ENCODE results near the gene PBX1. TPM values are rescaled to one million over a fixed set of nuclear protein-coding genes. Genes with fewer than 3 reads are reported as not detected.

The PBX1 gene
- total and polyA plus RNA-seq, 10 of the 15 experiments (the other 5 are each of a cell fraction or from before 2014, with no cell fraction given) = 0.05 to 0.28 (median 0.11) TPM; not detected in 5

DNA sequence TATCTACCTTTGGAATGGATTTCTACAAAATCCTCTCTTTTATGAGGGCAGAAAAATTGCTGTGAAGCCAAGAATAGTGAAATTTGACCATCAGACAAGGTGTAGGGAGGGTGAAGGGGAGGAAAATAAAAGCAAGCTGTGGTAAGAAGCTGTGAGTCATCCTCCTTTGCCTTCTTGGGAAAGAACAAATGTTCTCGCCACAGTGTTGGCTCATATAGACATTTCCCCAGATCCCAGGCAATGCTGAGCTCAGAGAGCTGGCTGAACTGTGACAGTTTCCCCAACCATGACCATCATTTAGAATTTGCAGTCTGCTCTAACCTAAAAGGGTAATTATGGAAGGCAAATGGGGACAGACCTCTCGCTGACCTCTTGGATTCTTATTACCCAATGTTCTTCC, 235.4 kb downstream of the PBX1 start:
- intact Hi-C loops (cut with micrococcal nuclease; ENCODE audit: unreplicated experiment) (no loop called here), in situ Hi-C loops (cut with MboI) (no loop called here)
- Histone ChIP-seq H3K36me3 (ENCODE audit: control insufficient read depth in 2 of 2, insufficient read depth in 2 of 2, low read length in 1 of 2) (no peaks in the 10 kb centered on the region), H3K9me3 (replicated peaks; ENCODE audit: control insufficient read depth, insufficient read depth, low read length) (no peaks in the 10 kb centered on the region), H3K27ac (ENCODE audit: control insufficient read depth, insufficient read depth) (no peak overlapping the region), H3K79me2 (ENCODE audit: control insufficient read depth, insufficient read depth, low read length) (no peaks in the 10 kb centered on the region), H3K9ac (ENCODE audit: control insufficient read depth, insufficient read depth, low read length) (no peak overlapping the region), H2AFZ (ENCODE audit: control insufficient read depth, low read depth, low read length) (no peak overlapping the region), H3K4me2 (ENCODE audit: control insufficient read depth, insufficient read depth) (no peak overlapping the region), H3K27me3 (replicated peaks in 1 of 2; ENCODE audit: control insufficient read depth in 2 of 2, insufficient read depth in 2 of 2, low read length in 1 of 2) (0 out of 4 replicates have a peak, but pooled peaks cover 0 to 2% of the 10 kb centered on the region in 2 experiments), H3K4me3 (no peak overlapping the region), H4K20me1 (ENCODE audit: control insufficient read depth, insufficient read depth) (no peaks in the 10 kb centered on the region), H3K4me1 (ENCODE audit: control insufficient read depth, insufficient read depth, low read length) (no peaks in the 10 kb centered on the region)
- ChIA-PET CTCF (interaction anchor here (1.0 to 3.3 kb wide), 2 partner anchors 7 to 10 kb away, joined by 4 to 24 read pairs; no protein-coding TSS in a partner anchor), RAD21 (ENCODE audit: unreplicated experiment) (no interaction called here), POLR2A (no interaction called here), SMC1A (ENCODE audit: uncharacterized antibody, unreplicated experiment) (interaction anchor here (0.7 kb wide), 1 partner anchor 254 kb away, joined by 3 read pairs; no protein-coding TSS in a partner anchor)
- ATAC-seq = no peak
- WGBS (ENCODE audit: insufficient coverage, insufficient replicate concordance, low lambda C conversion rate, missing lambda C conversion rate) = 17% methylated on average over 2 of the region's 2 CpGs
- DNase-seq (ENCODE audit: low read depth, low spot score) = no peak
- FAIRE-seq = no peak
- BruUV-seq (replicated peaks) = no TSS peak
- TF ChIP-seq EZH2 (IDR thresholded peaks at IDR 0.05; ENCODE audit: borderline replicate concordance, control insufficient read depth, low read depth, low read length) (no peak), MEF2B (IDR thresholded peaks at IDR 0.05; ENCODE audit: partially characterized antibody, poor library complexity, severe bottlenecking) (no peak), NFIC (IDR thresholded peaks at IDR 0.05; ENCODE audit: low read depth, low read length) (no peak), TAF1 (IDR thresholded peaks at IDR 0.05; ENCODE audit: borderline replicate concordance, low read depth, low read length) (no peak), POLR2A (IDR thresholded peaks at IDR 0.05; ENCODE audit: low read depth, low read length) (no peak), WRNIP1 (IDR thresholded peaks at IDR 0.05; ENCODE audit: borderline replicate concordance, low read depth, low read length) (no peak), SUPT20H (IDR thresholded peaks at IDR 0.05; ENCODE audit: borderline replicate concordance, control insufficient read depth, low read depth, low read length) (no peak), SIN3A (IDR thresholded peaks at IDR 0.05; ENCODE audit: low read depth, low read length) (no peak), CBFB (IDR thresholded peaks at IDR 0.05; ENCODE audit: low read depth) (no peak), EP300 (IDR thresholded peaks at IDR 0.05; ENCODE audit: borderline replicate concordance in 1 of 2, control insufficient read depth in 1 of 2, low read depth in 2 of 2, low read length in 2 of 2) (no peak), RB1 (IDR thresholded peaks at IDR 0.05; ENCODE audit: borderline replicate concordance) (no peak), DPF2 (IDR thresholded peaks at IDR 0.05) (no peak), CBX3 (IDR thresholded peaks at IDR 0.05; ENCODE audit: borderline replicate concordance, low read depth) (no peak)
- TF ChIP-seq, protein P1, sequence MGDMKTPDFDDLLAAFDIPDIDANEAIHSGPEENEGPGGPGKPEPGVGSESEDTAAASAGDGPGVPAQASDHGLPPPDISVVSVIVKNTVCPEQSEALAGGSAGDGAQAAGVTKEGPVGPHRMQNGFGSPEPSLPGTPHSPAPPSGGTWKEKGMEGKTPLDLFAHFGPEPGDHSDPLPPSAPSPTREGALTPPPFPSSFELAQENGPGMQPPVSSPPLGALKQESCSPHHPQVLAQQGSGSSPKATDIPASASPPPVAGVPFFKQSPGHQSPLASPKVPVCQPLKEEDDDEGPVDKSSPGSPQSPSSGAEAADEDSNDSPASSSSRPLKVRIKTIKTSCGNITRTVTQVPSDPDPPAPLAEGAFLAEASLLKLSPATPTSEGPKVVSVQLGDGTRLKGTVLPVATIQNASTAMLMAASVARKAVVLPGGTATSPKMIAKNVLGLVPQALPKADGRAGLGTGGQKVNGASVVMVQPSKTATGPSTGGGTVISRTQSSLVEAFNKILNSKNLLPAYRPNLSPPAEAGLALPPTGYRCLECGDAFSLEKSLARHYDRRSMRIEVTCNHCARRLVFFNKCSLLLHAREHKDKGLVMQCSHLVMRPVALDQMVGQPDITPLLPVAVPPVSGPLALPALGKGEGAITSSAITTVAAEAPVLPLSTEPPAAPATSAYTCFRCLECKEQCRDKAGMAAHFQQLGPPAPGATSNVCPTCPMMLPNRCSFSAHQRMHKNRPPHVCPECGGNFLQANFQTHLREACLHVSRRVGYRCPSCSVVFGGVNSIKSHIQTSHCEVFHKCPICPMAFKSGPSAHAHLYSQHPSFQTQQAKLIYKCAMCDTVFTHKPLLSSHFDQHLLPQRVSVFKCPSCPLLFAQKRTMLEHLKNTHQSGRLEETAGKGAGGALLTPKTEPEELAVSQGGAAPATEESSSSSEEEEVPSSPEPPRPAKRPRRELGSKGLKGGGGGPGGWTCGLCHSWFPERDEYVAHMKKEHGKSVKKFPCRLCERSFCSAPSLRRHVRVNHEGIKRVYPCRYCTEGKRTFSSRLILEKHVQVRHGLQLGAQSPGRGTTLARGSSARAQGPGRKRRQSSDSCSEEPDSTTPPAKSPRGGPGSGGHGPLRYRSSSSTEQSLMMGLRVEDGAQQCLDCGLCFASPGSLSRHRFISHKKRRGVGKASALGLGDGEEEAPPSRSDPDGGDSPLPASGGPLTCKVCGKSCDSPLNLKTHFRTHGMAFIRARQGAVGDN (IDR thresholded peaks at IDR 0.05) = no peak
- TF ChIP-seq, protein P2, sequence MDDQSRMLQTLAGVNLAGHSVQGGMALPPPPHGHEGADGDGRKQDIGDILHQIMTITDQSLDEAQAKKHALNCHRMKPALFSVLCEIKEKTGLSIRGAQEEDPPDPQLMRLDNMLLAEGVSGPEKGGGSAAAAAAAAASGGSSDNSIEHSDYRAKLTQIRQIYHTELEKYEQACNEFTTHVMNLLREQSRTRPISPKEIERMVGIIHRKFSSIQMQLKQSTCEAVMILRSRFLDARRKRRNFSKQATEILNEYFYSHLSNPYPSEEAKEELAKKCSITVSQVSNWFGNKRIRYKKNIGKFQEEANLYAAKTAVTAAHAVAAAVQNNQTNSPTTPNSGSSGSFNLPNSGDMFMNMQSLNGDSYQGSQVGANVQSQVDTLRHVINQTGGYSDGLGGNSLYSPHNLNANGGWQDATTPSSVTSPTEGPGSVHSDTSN (IDR thresholded peaks at IDR 0.05; ENCODE audit: insufficient replicate concordance, low read depth, low read length) = no peak
- TF ChIP-seq, protein P3, sequence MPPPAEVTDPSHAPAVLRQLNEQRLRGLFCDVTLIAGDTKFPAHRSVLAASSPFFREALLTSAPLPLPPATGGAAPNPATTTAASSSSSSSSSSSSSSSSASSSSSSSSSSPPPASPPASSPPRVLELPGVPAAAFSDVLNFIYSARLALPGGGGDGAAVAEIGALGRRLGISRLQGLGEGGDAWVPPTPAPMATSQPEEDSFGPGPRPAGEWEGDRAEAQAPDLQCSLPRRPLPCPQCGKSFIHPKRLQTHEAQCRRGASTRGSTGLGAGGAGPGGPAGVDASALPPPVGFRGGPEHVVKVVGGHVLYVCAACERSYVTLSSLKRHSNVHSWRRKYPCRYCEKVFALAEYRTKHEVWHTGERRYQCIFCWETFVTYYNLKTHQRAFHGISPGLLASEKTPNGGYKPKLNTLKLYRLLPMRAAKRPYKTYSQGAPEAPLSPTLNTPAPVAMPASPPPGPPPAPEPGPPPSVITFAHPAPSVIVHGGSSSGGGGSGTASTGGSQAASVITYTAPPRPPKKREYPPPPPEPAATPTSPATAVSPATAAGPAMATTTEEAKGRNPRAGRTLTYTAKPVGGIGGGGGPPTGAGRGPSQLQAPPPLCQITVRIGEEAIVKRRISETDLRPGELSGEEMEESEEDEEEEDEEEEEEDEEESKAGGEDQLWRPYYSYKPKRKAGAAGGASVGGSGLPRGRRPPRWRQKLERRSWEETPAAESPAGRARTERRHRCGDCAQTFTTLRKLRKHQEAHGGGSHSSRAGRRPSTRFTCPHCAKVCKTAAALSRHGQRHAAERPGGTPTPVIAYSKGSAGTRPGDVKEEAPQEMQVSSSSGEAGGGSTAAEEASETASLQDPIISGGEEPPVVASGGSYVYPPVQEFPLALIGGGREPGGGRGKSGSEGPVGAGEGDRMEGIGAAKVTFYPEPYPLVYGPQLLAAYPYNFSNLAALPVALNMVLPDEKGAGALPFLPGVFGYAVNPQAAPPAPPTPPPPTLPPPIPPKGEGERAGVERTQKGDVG (CRISPR knock-in tag; IDR thresholded peaks at IDR 0.05) = no peak
